ENCODE data around the gene PPP4R2.
"Not testable (repeated sequence)": the region's sequence is repeated elsewhere in the genome, so short reads cannot be mapped to it uniquely, and the experiment has no call there.

The PPP4R2 gene

GRCh38 chr3:73061416-73061815 lies 64.8 kb downstream of the PPP4R2 start, which contains the start of gene EBLN2:
TSS of gene EBLN2 (plus strand) at chr3:73061659. CDS start at chr3:73062082, 423 bp downstream.
- Histone ChIP-seq H2BK15ac (ENCODE audit: low read depth, poor library complexity, severe bottlenecking) (no peak within 1 kb of the TSS), H3K18ac (ENCODE audit: low read depth in 1 of 2, low read length in 2 of 2) (no peak within 1 kb of the TSS), H2AK5ac (ENCODE audit: low read length, severe bottlenecking) (no peak within 1 kb of the TSS), H3K36me3 (ENCODE audit: control insufficient read depth in 1 of 2, insufficient read depth in 2 of 2, low read depth in 1 of 2, low read length in 2 of 2) (peaks cover 9 to 51% of the 10 kb centered on the region in 2 experiments), H3K9me3 (ENCODE audit: control insufficient read depth, low read length) (no peaks in the 10 kb centered on the region), H2BK12ac (ENCODE audit: low read length in 2 of 2) (no peak within 1 kb of the TSS), H2AFZ (ENCODE audit: low read depth, low read length) (no peak within 1 kb of the TSS), H3K27me3 (ENCODE audit: control insufficient read depth in 1 of 2, insufficient read depth in 1 of 2, low read length in 2 of 2) (no peaks in the 10 kb centered on the region), H3K27ac (ENCODE audit: low read length, poor library complexity, severe bottlenecking) (no peak within 1 kb of the TSS), H2BK5ac (ENCODE audit: low read depth, low read length, poor library complexity, severe bottlenecking) (no peak within 1 kb of the TSS), H3K4ac (ENCODE audit: low read depth in 1 of 2, low read length in 2 of 2) (no peak within 1 kb of the TSS), H3K4me1 (ENCODE audit: control insufficient read depth, insufficient read depth, low read depth, low read length) (no peaks in the 10 kb centered on the region), H3K9ac (ENCODE audit: low read length) (peak within 1 kb of the TSS; percentile 57), H3K23ac (ENCODE audit: low read length in 2 of 2) (no peak within 1 kb of the TSS), H3K4me2 (ENCODE audit: low read length, poor library complexity, severe bottlenecking) (no peak within 1 kb of the TSS), H2BK120ac (ENCODE audit: low read depth, low read length) (no peak within 1 kb of the TSS), H3K79me1 (replicated peaks; ENCODE audit: low read length, poor library complexity, severe bottlenecking) (peaks cover 11% of the 10 kb centered on the region), H3K14ac (ENCODE audit: low read length in 2 of 2) (no peak within 1 kb of the TSS), H4K91ac (ENCODE audit: low read length) (no peak within 1 kb of the TSS), H4K8ac (ENCODE audit: low read length) (no peak within 1 kb of the TSS), H3K4me3 (ENCODE audit: insufficient read depth in 1 of 2, low read depth in 1 of 2, low read length in 2 of 2) (no peak within 1 kb of the TSS)
- WGBS: 100% methylated on average over 1 of the region's 2 CpGs
- no peak for DNase-seq

- not testable (repeated sequence) for H3K4me3 ChIP-seq (ENCODE audit: insufficient read depth in 1 of 2, low read depth in 1 of 2, low read length in 2 of 2); H3K23ac ChIP-seq (ENCODE audit: low read length in 2 of 2); H3K9ac ChIP-seq (ENCODE audit: low read length); H3K27ac ChIP-seq (ENCODE audit: low read length, poor library complexity, severe bottlenecking); H2BK5ac ChIP-seq (ENCODE audit: low read depth, low read length, poor library complexity, severe bottlenecking); H3K14ac ChIP-seq (ENCODE audit: low read length in 2 of 2); H2BK15ac ChIP-seq (ENCODE audit: low read depth, poor library complexity, severe bottlenecking); H2BK120ac ChIP-seq (ENCODE audit: low read depth, low read length); H3K18ac ChIP-seq (ENCODE audit: low read depth in 1 of 2, low read length in 2 of 2); H3K4ac ChIP-seq (ENCODE audit: low read depth in 1 of 2, low read length in 2 of 2); H4K91ac ChIP-seq (ENCODE audit: low read length); H3K4me2 ChIP-seq (ENCODE audit: low read length, poor library complexity, severe bottlenecking); H3K9me3 ChIP-seq (ENCODE audit: control insufficient read depth, low read length); H2AFZ ChIP-seq (ENCODE audit: low read depth, low read length); H2AK5ac ChIP-seq (ENCODE audit: low read length, severe bottlenecking); H3K4me1 ChIP-seq (ENCODE audit: control insufficient read depth, insufficient read depth, low read depth, low read length); H3K27me3 ChIP-seq (ENCODE audit: control insufficient read depth in 1 of 2, insufficient read depth in 1 of 2, low read length in 2 of 2); H2BK12ac ChIP-seq (ENCODE audit: low read length in 2 of 2); H4K8ac ChIP-seq (ENCODE audit: low read length)
- Histone ChIP-seq H3K36me3 (ENCODE audit: control insufficient read depth in 1 of 2, insufficient read depth in 2 of 2, low read depth in 1 of 2, low read length in 2 of 2) (peaks cover 9 to 64% of the 10 kb centered on the region in 2 experiments), H3K79me1 (replicated peaks; ENCODE audit: low read length, poor library complexity, severe bottlenecking) (peaks cover 13% of the 10 kb centered on the region)
- DNase-seq: peak; percentile 47
Observed at GRCh38 chr3:73066243-73066642, 69.6 kb downstream of the PPP4R2 start.

- H2BK5ac ChIP-seq (ENCODE audit: low read depth, low read length, poor library complexity, severe bottlenecking): no peak overlapping the region
- no peak overlapping the region for H3K9ac ChIP-seq (ENCODE audit: low read length)
- no peak overlapping the region for H2BK12ac ChIP-seq (ENCODE audit: low read length in 2 of 2)
- H3K9me3 ChIP-seq (ENCODE audit: control insufficient read depth, low read length): no peaks in the 10 kb centered on the region
- no peak overlapping the region for H3K23ac ChIP-seq (ENCODE audit: low read length in 2 of 2)
- H3K4me1 ChIP-seq (ENCODE audit: control insufficient read depth, insufficient read depth, low read depth, low read length): peaks cover 2% of the 10 kb centered on the region
- no peak for DNase-seq
- H3K4ac ChIP-seq (ENCODE audit: low read depth in 1 of 2, low read length in 2 of 2): no peak overlapping the region
- H3K4me3 ChIP-seq (ENCODE audit: insufficient read depth in 1 of 2, low read depth in 1 of 2, low read length in 2 of 2): no peak overlapping the region
- H3K79me1 ChIP-seq (replicated peaks; ENCODE audit: low read length, poor library complexity, severe bottlenecking): peaks cover 1% of the 10 kb centered on the region
- no peak overlapping the region for H4K91ac ChIP-seq (ENCODE audit: low read length)
- H2BK15ac ChIP-seq (ENCODE audit: low read depth, poor library complexity, severe bottlenecking): no peak overlapping the region
- H3K14ac ChIP-seq (ENCODE audit: low read length in 2 of 2): no peak overlapping the region
- H3K18ac ChIP-seq (ENCODE audit: low read depth in 1 of 2, low read length in 2 of 2): no peak overlapping the region
- H3K4me2 ChIP-seq (ENCODE audit: low read length, poor library complexity, severe bottlenecking): no peak overlapping the region
- H2AFZ ChIP-seq (ENCODE audit: low read depth, low read length): no peak overlapping the region
- H3K27me3 ChIP-seq (ENCODE audit: control insufficient read depth in 1 of 2, insufficient read depth in 1 of 2, low read length in 2 of 2): no peaks in the 10 kb centered on the region
- 77% methylated on average over 2 of the region's 3 CpGs for WGBS
- H2AK5ac ChIP-seq (ENCODE audit: low read length, severe bottlenecking): no peak overlapping the region
- H4K8ac ChIP-seq (ENCODE audit: low read length): no peak overlapping the region
- H2BK120ac ChIP-seq (ENCODE audit: low read depth, low read length): no peak overlapping the region
- H3K27ac ChIP-seq (ENCODE audit: low read length, poor library complexity, severe bottlenecking): no peak overlapping the region
- H3K36me3 ChIP-seq (ENCODE audit: control insufficient read depth in 1 of 2, insufficient read depth in 2 of 2, low read depth in 1 of 2, low read length in 2 of 2): peaks cover 0 to 42% of the 10 kb centered on the region in 2 experiments
Observed at GRCh38 chr3:73068419-73068818, 71.8 kb downstream of the PPP4R2 start.

- Histone ChIP-seq H2BK120ac (ENCODE audit: low read depth, low read length) (no peak overlapping the region), H2BK12ac (ENCODE audit: low read length in 2 of 2) (no peak overlapping the region), H3K36me3 (ENCODE audit: control insufficient read depth in 1 of 2, insufficient read depth in 2 of 2, low read depth in 1 of 2, low read length in 2 of 2) (peaks cover 0 to 35% of the 10 kb centered on the region in 2 experiments), H4K8ac (ENCODE audit: low read length) (no peak overlapping the region), H3K9ac (ENCODE audit: low read length) (no peak overlapping the region), H4K91ac (ENCODE audit: low read length) (no peak overlapping the region), H2AK5ac (ENCODE audit: low read length, severe bottlenecking) (no peak overlapping the region), H3K27ac (ENCODE audit: low read length, poor library complexity, severe bottlenecking) (no peak overlapping the region), H3K4me2 (ENCODE audit: low read length, poor library complexity, severe bottlenecking) (no peak overlapping the region), H2BK5ac (ENCODE audit: low read depth, low read length, poor library complexity, severe bottlenecking) (no peak overlapping the region), H3K4me3 (ENCODE audit: insufficient read depth in 1 of 2, low read depth in 1 of 2, low read length in 2 of 2) (no peak overlapping the region), H3K79me1 (replicated peaks; ENCODE audit: low read length, poor library complexity, severe bottlenecking) (peaks cover 1% of the 10 kb centered on the region), H2AFZ (ENCODE audit: low read depth, low read length) (no peak overlapping the region), H2BK15ac (ENCODE audit: low read depth, poor library complexity, severe bottlenecking) (no peak overlapping the region), H3K23ac (ENCODE audit: low read length in 2 of 2) (no peak overlapping the region), H3K4me1 (ENCODE audit: control insufficient read depth, insufficient read depth, low read depth, low read length) (peaks cover 2% of the 10 kb centered on the region), H3K14ac (ENCODE audit: low read length in 2 of 2) (no peak overlapping the region), H3K18ac (ENCODE audit: low read depth in 1 of 2, low read length in 2 of 2) (no peak overlapping the region), H3K4ac (ENCODE audit: low read depth in 1 of 2, low read length in 2 of 2) (no peak overlapping the region), H3K9me3 (ENCODE audit: control insufficient read depth, low read length) (no peaks in the 10 kb centered on the region), H3K27me3 (ENCODE audit: control insufficient read depth in 1 of 2, insufficient read depth in 1 of 2, low read length in 2 of 2) (no peaks in the 10 kb centered on the region)
- WGBS: 100% methylated on average over 2 of the region's 5 CpGs
- no peak for DNase-seq
Observed at GRCh38 chr3:73069187-73069586, 72.6 kb downstream of the PPP4R2 start.

All from mesenchymal stem cell (in vitro differentiated cells and primary cell).